Measurements from ENCODE around the gene WHRN.

- no peak for TF ChIP-seq FOXP2 (optimal IDR thresholded peaks at IDR 0.05; ENCODE audit: borderline replicate concordance, extremely low read depth, extremely low read length, insufficient read depth)
- no peak for TF ChIP-seq REST (IDR thresholded peaks at IDR 0.05; ENCODE audit: insufficient read depth in 1 of 2, low read depth in 2 of 2, low read length in 2 of 2)
- TF ChIP-seq SIN3A (IDR thresholded peaks at IDR 0.05; ENCODE audit: borderline replicate concordance, insufficient read depth, low read length), result no peak
Measured at GRCh38 chr9:114409842-114410241, 95.4 kb downstream of the WHRN start.
